Measurements from ENCODE around the gene KIF26B. TPM values are rescaled to one million over a fixed set of nuclear protein-coding genes. Genes with fewer than 3 reads are reported as not detected.

Gene KIF26B
- total and polyA plus RNA-seq, 10 of the 15 experiments (the other 5 are each of a cell fraction or from before 2014, with no cell fraction given), result 0.35 to 11.6 (median 2.2) TPM

- peak; percentile 17 for TF ChIP-seq SUZ12 (IDR thresholded peaks at IDR 0.05; ENCODE audit: unreplicated experiment)
- TF ChIP-seq SMARCA5 (IDR thresholded peaks at IDR 0.05), result no peak
- TF ChIP-seq IRF3 (IDR thresholded peaks at IDR 0.05), result no peak
- TF ChIP-seq FOXK2 (IDR thresholded peaks at IDR 0.05), result no peak
- no peak for TF ChIP-seq E4F1 (IDR thresholded peaks at IDR 0.05; ENCODE audit: borderline replicate concordance, partially characterized antibody)
- TF ChIP-seq LARP7 (IDR thresholded peaks at IDR 0.05), result 0 out of 2 replicates have a peak, but pooled peaks have one; percentile 23
- TF ChIP-seq, protein P1, sequence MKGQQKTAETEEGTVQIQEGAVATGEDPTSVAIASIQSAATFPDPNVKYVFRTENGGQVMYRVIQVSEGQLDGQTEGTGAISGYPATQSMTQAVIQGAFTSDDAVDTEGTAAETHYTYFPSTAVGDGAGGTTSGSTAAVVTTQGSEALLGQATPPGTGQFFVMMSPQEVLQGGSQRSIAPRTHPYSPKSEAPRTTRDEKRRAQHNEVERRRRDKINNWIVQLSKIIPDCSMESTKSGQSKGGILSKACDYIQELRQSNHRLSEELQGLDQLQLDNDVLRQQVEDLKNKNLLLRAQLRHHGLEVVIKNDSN (IDR thresholded peaks at IDR 0.05; ENCODE audit: borderline replicate concordance, extremely low read length, insufficient read depth, low read depth, low read length), result peak; percentile 51
- TF ChIP-seq ZNF217 (IDR thresholded peaks at IDR 0.05), result no peak
These were observed 995 bp upstream of the KIF26B start (continued) for GRCh38 chr1:245153552-245154428.
